Measurements from ENCODE around the gene XKR8.

DNA sequence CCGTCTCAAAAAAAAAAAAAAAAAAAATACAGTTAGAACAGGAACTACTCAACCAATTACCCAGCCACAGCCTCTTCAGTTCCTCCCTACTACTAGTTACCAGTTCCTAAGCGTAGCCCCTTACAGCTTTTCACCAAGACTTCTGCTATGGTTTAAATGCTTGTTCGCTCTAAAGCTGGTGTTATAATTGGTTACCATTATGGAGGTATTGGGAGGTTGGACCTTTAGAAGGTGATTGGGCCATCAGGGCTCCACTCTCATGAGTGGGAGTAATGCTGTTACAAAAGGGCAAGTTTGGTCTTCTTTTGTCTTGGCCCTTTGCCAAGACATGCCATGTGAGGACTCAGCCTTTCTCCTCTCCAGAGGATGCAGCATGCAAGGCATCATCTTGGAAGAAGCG lies 28.0 kb upstream of the XKR8 start:
- TF ChIP-seq POLR2A (conservative IDR thresholded peaks at IDR 0.05) = no peak
- TF ChIP-seq HNRNPH1 (optimal IDR thresholded peaks at IDR 0.05; ENCODE audit: low read depth, low read length) = no peak
- no peak for TF ChIP-seq USF1 (CRISPR knock-in tag; IDR thresholded peaks at IDR 0.05)
- no peak for TF ChIP-seq ZZZ3 (IDR thresholded peaks at IDR 0.05)
- no peak for TF ChIP-seq BDP1 (IDR thresholded peaks at IDR 0.05; ENCODE audit: insufficient read depth, insufficient read length)
- TF ChIP-seq, protein P1, sequence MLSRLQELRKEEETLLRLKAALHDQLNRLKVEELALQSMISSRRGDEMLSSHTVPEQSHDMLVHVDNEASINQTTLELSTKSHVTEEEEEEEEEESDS (CRISPR knock-in tag; IDR thresholded peaks at IDR 0.05) = no peak
- TF ChIP-seq ZNF780A (CRISPR knock-in tag; IDR thresholded peaks at IDR 0.05) = no peak
- TF ChIP-seq EP300 (IDR thresholded peaks at IDR 0.05; ENCODE audit: low read length) = no peak
- no peak for TF ChIP-seq NCOA1 (IDR thresholded peaks at IDR 0.05; ENCODE audit: low read depth)
